Tibial nerve (tissue), 3 donors: Measurements from ENCODE around the gene PPP2R2D.

Experiments
- CTCF ChIP-seq, 5 experiments: fragments of 200-600 bp in 3 of 5; fragments of 450-650 bp in 2 of 5; sonication (generic) in 3 of 5; IDR thresholded peaks; one replicate each; pipeline ENCODE4 v1.5.1; 2016 to 2019; ENCODE audit warnings: antibody characterized with exemption in 5 of 5, mild to moderate bottlenecking in 3 of 5, moderate library complexity in 2 of 5
- POLR2A ChIP-seq, 2 donors: fragments of 450-650 bp; IDR thresholded peaks; one replicate each; pipeline ENCODE4 v1.6.1; 2017; ENCODE audit warnings: antibody characterized with exemption in 2 of 2, mild to moderate bottlenecking in 2 of 2, moderate library complexity in 2 of 2

- TF ChIP-seq POLR2A (IDR thresholded peaks at IDR 0.05) (no peak), CTCF (IDR thresholded peaks at IDR 0.05) (no peak)
Measured at GRCh38 chr10:132003282-132003924, 102.6 kb downstream of the PPP2R2D start.
